Ovary (tissue), 3 donors: ENCODE data around the gene KIF6.

Source experiments
- CTCF ChIP-seq, 3 donors: fragments of 450-650 bp in 2 of 3; fragments of 200-600 bp in 1 of 3; IDR thresholded peaks; one replicate each; pipeline versions ENCODE4 v1.5.1 to v1.8.0; 2016 to 2022; ENCODE audit warnings: antibody characterized with exemption in 3 of 3, mild to moderate bottlenecking in 1 of 3
- EP300 ChIP-seq: sonication (generic); formaldehyde crosslinking; IDR thresholded peaks from one replicate; pipeline ENCODE4 v1.6.1; 2017; ENCODE audit warnings: antibody characterized with exemption
- POLR2A ChIP-seq: fragments of 450-650 bp; IDR thresholded peaks from one replicate; pipeline ENCODE4 v1.6.1; 2017; ENCODE audit warnings: antibody characterized with exemption, mild to moderate bottlenecking, moderate library complexity
- donor health status: DM: no; HTN: no; CAD: no.

GRCh38 chr6:39378175-39378959 lies 346.8 kb downstream of the KIF6 start:
- no peak for TF ChIP-seq CTCF (IDR thresholded peaks at IDR 0.05)
- TF ChIP-seq EP300 = no peak
- no peak for TF ChIP-seq POLR2A
